Measurements from ENCODE around the gene CFAP97D2.

The CFAP97D2 gene

GRCh38 chr13:114161028-114161556, 18.0 kb upstream of the CFAP97D2 start:
- H3K4me3 ChIP-seq (ENCODE audit: extremely low read depth, insufficient read depth, low read length, poor library complexity, severe bottlenecking) = no peak overlapping the region

GRCh38 chr13:114161644-114162532, 17.2 kb upstream of the CFAP97D2 start:
- H3K27ac ChIP-seq (ENCODE audit: low read depth, low read length, severe bottlenecking) = no peak overlapping the region
- no peaks in the 10 kb centered on the region for H3K4me1 ChIP-seq (ENCODE audit: control insufficient read depth, insufficient read depth, low read length, poor library complexity, severe bottlenecking)
- H3K4me3 ChIP-seq (ENCODE audit: extremely low read depth, insufficient read depth, low read length, poor library complexity, severe bottlenecking) = no peak overlapping the region
- no peaks in the 10 kb centered on the region for H3K9me3 ChIP-seq (ENCODE audit: control insufficient read depth, low read length)
- 84 to 86% methylated on average over 27 of the region's 32 CpGs for WGBS, 2 experiments (ENCODE audit: insufficient coverage in 2 of 2)
- H3K36me3 ChIP-seq (ENCODE audit: control insufficient read depth, insufficient read depth, low read length) = no peaks in the 10 kb centered on the region

More at GRCh38 chr13:114161028-114161556, 18.0 kb upstream of the CFAP97D2 start:
- H3K36me3 ChIP-seq (ENCODE audit: control insufficient read depth, insufficient read depth, low read length) = no peaks in the 10 kb centered on the region
- H3K4me1 ChIP-seq (ENCODE audit: control insufficient read depth, insufficient read depth, low read length, poor library complexity, severe bottlenecking) = no peaks in the 10 kb centered on the region
- H3K27ac ChIP-seq (ENCODE audit: low read depth, low read length, severe bottlenecking) = no peak overlapping the region
- 95% methylated on average over 45 to 47 of the region's 47 CpGs for WGBS, 2 experiments (ENCODE audit: insufficient coverage in 2 of 2)
- no peaks in the 10 kb centered on the region for H3K9me3 ChIP-seq (ENCODE audit: control insufficient read depth, low read length)

GRCh38 chr13:114162533-114162922, 16.5 kb upstream of the CFAP97D2 start:
- no peaks in the 10 kb centered on the region for H3K4me1 ChIP-seq (ENCODE audit: control insufficient read depth, insufficient read depth, low read length, poor library complexity, severe bottlenecking)
- no peaks in the 10 kb centered on the region for H3K9me3 ChIP-seq (ENCODE audit: control insufficient read depth, low read length)
- WGBS, 2 experiments (ENCODE audit: insufficient coverage in 2 of 2) = 94 to 97% methylated on average over 15 to 16 of the region's 16 CpGs
- H3K4me3 ChIP-seq (ENCODE audit: extremely low read depth, insufficient read depth, low read length, poor library complexity, severe bottlenecking) = no peak overlapping the region
- H3K36me3 ChIP-seq (ENCODE audit: control insufficient read depth, insufficient read depth, low read length) = no peaks in the 10 kb centered on the region
- no peak overlapping the region for H3K27ac ChIP-seq (ENCODE audit: low read depth, low read length, severe bottlenecking)

- 86 to 91% methylated on average over 4 to 8 of the region's 14 CpGs for WGBS, 2 experiments (ENCODE audit: insufficient coverage in 2 of 2)
- Histone ChIP-seq H3K4me3 (ENCODE audit: extremely low read depth, insufficient read depth, low read length, poor library complexity, severe bottlenecking) (no peak overlapping the region), H3K9me3 (ENCODE audit: control insufficient read depth, low read length) (no peaks in the 10 kb centered on the region), H3K27ac (ENCODE audit: low read depth, low read length, severe bottlenecking) (no peak overlapping the region), H3K36me3 (ENCODE audit: control insufficient read depth, insufficient read depth, low read length) (no peaks in the 10 kb centered on the region), H3K4me1 (ENCODE audit: control insufficient read depth, insufficient read depth, low read length, poor library complexity, severe bottlenecking) (no peaks in the 10 kb centered on the region)
These were observed 15.0 kb upstream of the CFAP97D2 start for GRCh38 chr13:114164053-114164452.

GRCh38 chr13:114164681-114165429, 14.2 kb upstream of the CFAP97D2 start:
- Histone ChIP-seq H3K4me3 (ENCODE audit: extremely low read depth, insufficient read depth, low read length, poor library complexity, severe bottlenecking) (no peak overlapping the region), H3K9me3 (ENCODE audit: control insufficient read depth, low read length) (no peaks in the 10 kb centered on the region), H3K27ac (ENCODE audit: low read depth, low read length, severe bottlenecking) (no peak overlapping the region), H3K4me1 (ENCODE audit: control insufficient read depth, insufficient read depth, low read length, poor library complexity, severe bottlenecking) (no peaks in the 10 kb centered on the region), H3K36me3 (ENCODE audit: control insufficient read depth, insufficient read depth, low read length) (no peaks in the 10 kb centered on the region)
- WGBS, 2 experiments (ENCODE audit: insufficient coverage in 2 of 2) = 92 to 94% methylated on average over 23 to 24 of the region's 26 CpGs

- Histone ChIP-seq H3K36me3 (ENCODE audit: control insufficient read depth, insufficient read depth, low read length) (no peaks in the 10 kb centered on the region), H3K9me3 (ENCODE audit: control insufficient read depth, low read length) (no peaks in the 10 kb centered on the region)
- 90 to 93% methylated on average over 18 to 20 of the region's 20 CpGs for WGBS, 2 experiments (ENCODE audit: insufficient coverage in 2 of 2)
These were observed 12.5 kb upstream of the CFAP97D2 start for GRCh38 chr13:114166381-114167131.

GRCh38 chr13:114167426-114167825, 11.6 kb upstream of the CFAP97D2 start:
- no peaks in the 10 kb centered on the region for H3K36me3 ChIP-seq (ENCODE audit: control insufficient read depth, insufficient read depth, low read length)
- WGBS, 2 experiments (ENCODE audit: insufficient coverage in 2 of 2) = 92 to 93% methylated on average over 5 of the region's 5 CpGs

More at GRCh38 chr13:114166381-114167131, 12.5 kb upstream of the CFAP97D2 start:
- no peak overlapping the region for H3K27ac ChIP-seq (ENCODE audit: low read depth, low read length, severe bottlenecking)
- H3K4me3 ChIP-seq (ENCODE audit: extremely low read depth, insufficient read depth, low read length, poor library complexity, severe bottlenecking) = no peak overlapping the region
- no peaks in the 10 kb centered on the region for H3K4me1 ChIP-seq (ENCODE audit: control insufficient read depth, insufficient read depth, low read length, poor library complexity, severe bottlenecking)

GRCh38 chr13:114167885-114168284, 11.2 kb upstream of the CFAP97D2 start:
- no peaks in the 10 kb centered on the region for H3K36me3 ChIP-seq (ENCODE audit: control insufficient read depth, insufficient read depth, low read length)
- no peak overlapping the region for H3K4me3 ChIP-seq (ENCODE audit: extremely low read depth, insufficient read depth, low read length, poor library complexity, severe bottlenecking)
- 90 to 95% methylated on average over 3 of the region's 5 CpGs for WGBS, 2 experiments (ENCODE audit: insufficient coverage in 2 of 2)
- no peaks in the 10 kb centered on the region for H3K9me3 ChIP-seq (ENCODE audit: control insufficient read depth, low read length)
- no peak overlapping the region for H3K27ac ChIP-seq (ENCODE audit: low read depth, low read length, severe bottlenecking)
- no peaks in the 10 kb centered on the region for H3K4me1 ChIP-seq (ENCODE audit: control insufficient read depth, insufficient read depth, low read length, poor library complexity, severe bottlenecking)

More at GRCh38 chr13:114167426-114167825, 11.6 kb upstream of the CFAP97D2 start:
- no peak overlapping the region for H3K27ac ChIP-seq (ENCODE audit: low read depth, low read length, severe bottlenecking)
- no peaks in the 10 kb centered on the region for H3K9me3 ChIP-seq (ENCODE audit: control insufficient read depth, low read length)
- no peaks in the 10 kb centered on the region for H3K4me1 ChIP-seq (ENCODE audit: control insufficient read depth, insufficient read depth, low read length, poor library complexity, severe bottlenecking)
- no peak overlapping the region for H3K4me3 ChIP-seq (ENCODE audit: extremely low read depth, insufficient read depth, low read length, poor library complexity, severe bottlenecking)

GRCh38 chr13:114173272-114173671, 5.8 kb upstream of the CFAP97D2 start:
- 98% methylated on average over 3 of the region's 3 CpGs for WGBS, 2 experiments (ENCODE audit: insufficient coverage in 2 of 2)
- H3K27ac ChIP-seq (ENCODE audit: low read depth, low read length, severe bottlenecking) = no peak overlapping the region
- H3K9me3 ChIP-seq (ENCODE audit: control insufficient read depth, low read length) = no peaks in the 10 kb centered on the region
- H3K4me3 ChIP-seq (ENCODE audit: extremely low read depth, insufficient read depth, low read length, poor library complexity, severe bottlenecking) = no peak overlapping the region
- H3K4me1 ChIP-seq (ENCODE audit: control insufficient read depth, insufficient read depth, low read length, poor library complexity, severe bottlenecking) = no peaks in the 10 kb centered on the region
- H3K36me3 ChIP-seq (ENCODE audit: control insufficient read depth, insufficient read depth, low read length) = no peaks in the 10 kb centered on the region

GRCh38 chr13:114173745-114174144, 5.3 kb upstream of the CFAP97D2 start:
- Histone ChIP-seq H3K4me1 (ENCODE audit: control insufficient read depth, insufficient read depth, low read length, poor library complexity, severe bottlenecking) (no peaks in the 10 kb centered on the region), H3K36me3 (ENCODE audit: control insufficient read depth, insufficient read depth, low read length) (no peaks in the 10 kb centered on the region), H3K27ac (ENCODE audit: low read depth, low read length, severe bottlenecking) (no peak overlapping the region), H3K4me3 (ENCODE audit: extremely low read depth, insufficient read depth, low read length, poor library complexity, severe bottlenecking) (no peak overlapping the region), H3K9me3 (ENCODE audit: control insufficient read depth, low read length) (no peaks in the 10 kb centered on the region)
- WGBS, 2 experiments (ENCODE audit: insufficient coverage in 2 of 2) = no CpG with 5 or more reads among the region's 1 CpG
